Retinal pigment epithelial cell (primary cell): ENCODE results near the gene PPA1.
"Not testable (repeated sequence)": the region's sequence is repeated elsewhere in the genome, so short reads cannot be mapped to it uniquely, and the experiment has no call there.

ENCODE experiments used
- DNase-seq: peaks from one replicate; pipeline ENCODE4 v3.0.0-alpha.2; 2010; ENCODE audit warnings: low read depth
- H3K4me3 ChIP-seq: 2 replicates; pipeline ENCODE4 v1.5.1; 2011; ENCODE audit warnings: mild to moderate bottlenecking, low read length, control low read depth, moderate library complexity
- CTCF ChIP-seq: conservative IDR thresholded peaks from 2 replicates; pipeline ENCODE4 v1.5.1; 2011; ENCODE audit warnings: low read depth, low read length, control low read depth, inconsistent platforms

The PPA1 gene

GRCh38 chr10:70162892-70163201, 70.4 kb downstream of the PPA1 start:
- TF ChIP-seq CTCF, result no peak
- no peak overlapping the region for H3K4me3 ChIP-seq
- no peak for DNase-seq

GRCh38 chr10:70162151-70162891, 70.9 kb downstream of the PPA1 start:
- no peak for TF ChIP-seq CTCF
- H3K4me3 ChIP-seq, result no peak overlapping the region
- no peak for DNase-seq

- no peak for DNase-seq
- H3K4me3 ChIP-seq, result no peak overlapping the region
- TF ChIP-seq CTCF, result no peak
These were observed 72.4 kb downstream of the PPA1 start for GRCh38 chr10:70160798-70161197.

- H3K4me3 ChIP-seq, DNase-seq: not testable (repeated sequence)
These were observed 73.9 kb downstream of the PPA1 start for GRCh38 chr10:70159366-70159765.

- no peak overlapping the region for H3K4me3 ChIP-seq
- DNase-seq, result no peak
- no peak for TF ChIP-seq CTCF
These were observed 75.1 kb downstream of the PPA1 start for GRCh38 chr10:70158113-70158512.

- no peak for DNase-seq
- TF ChIP-seq CTCF, result no peak
- H3K4me3 ChIP-seq, result no peak overlapping the region
These were observed 77.9 kb downstream of the PPA1 start for GRCh38 chr10:70155255-70155838.
